Testis (tissue), 3 donors: ENCODE measurements around the gene PIGU. TPM values are rescaled to one million over a fixed set of nuclear protein-coding genes. Genes with fewer than 3 reads are reported as not detected.

ENCODE experiments used
- DNase-seq: peaks from one replicate; pipeline ENCODE4 v3.0.0-alpha.2; 2019
- H3K27ac ChIP-seq, 2 donors: fragments of 200-600 bp; sonication (generic); one replicate each; pipeline ENCODE4 v1.5.1; 2019
- H3K27me3 ChIP-seq: fragments of 200-600 bp; sonication (generic); one replicate; pipeline ENCODE4 v1.5.1; 2019
- H3K36me3 ChIP-seq: fragments of 200-600 bp; sonication (generic); one replicate; pipeline ENCODE4 v1.5.1; 2017; ENCODE audit warnings: low read depth; ENCODE audit errors: missing control alignments
- H3K4me1 ChIP-seq: fragments of 200-600 bp; sonication (generic); one replicate; pipeline ENCODE4 v1.5.1; 2019
- H3K4me3 ChIP-seq, 2 donors: fragments of 200-600 bp; sonication (generic); one replicate each; pipeline ENCODE4 v1.5.1; 2017 to 2019
- H3K9me3 ChIP-seq: fragments of 200-600 bp; sonication (generic); one replicate; pipeline ENCODE4 v1.5.1; 2017
- POLR2A ChIP-seq: fragments of 450-650 bp; IDR thresholded peaks from one replicate; pipeline ENCODE4 v1.6.1; 2017; ENCODE audit warnings: antibody characterized with exemption, mild to moderate bottlenecking, moderate library complexity
- WGBS, 2 donors: methylation state at CpG; one replicate each; pipeline ENCODE4 v1.1.5; 2018; 5-methylcytosine and 5-hydroxymethylcytosine counted together
- intact Hi-C: fragments of 100-400 bp; cut with DNase I; formaldehyde crosslinking; loops from one replicate; pipeline ENCODE4 v1.15.1; 2023; ENCODE audit warnings: low total_unique reads
- polyA plus RNA-seq: library from polyadenylated mRNA; stranded (reverse); fragments of 350-450 nt; fragmentation: Illumina TruSeq; extraction: RNeasy Lipid Tissue Mini Kit (QIAGEN cat#74804); gene quantifications from one replicate; pipeline ENCODE4 v1.2.3, GENCODE V29; 2014; ENCODE audit warnings: low read depth, low replicate concordance; ENCODE audit not compliant: insufficient read depth
- total RNA-seq, 2 donors: library from RNA; depleted of rRNA; stranded (reverse); fragments of >200 nt; gene quantifications; one replicate each; pipeline ENCODE4 v1.2.3, GENCODE V29; 2016
- TF ChIP-seq, protein P1 (sequence below), 3 experiments: fragments of 450-650 bp in 2 of 3; fragments of 200-600 bp in 1 of 3; sonication (generic) in 1 of 3; IDR thresholded peaks; one replicate each; pipeline ENCODE4 v1.5.1; 2016 to 2019; ENCODE audit warnings: antibody characterized with exemption in 3 of 3, mild to moderate bottlenecking in 2 of 3, moderate library complexity in 1 of 3

The PIGU gene
- total and polyA plus RNA-seq, 3 donors from 2014 or later, result 35.0 to 48.9 (median 35.7) TPM

DNA sequence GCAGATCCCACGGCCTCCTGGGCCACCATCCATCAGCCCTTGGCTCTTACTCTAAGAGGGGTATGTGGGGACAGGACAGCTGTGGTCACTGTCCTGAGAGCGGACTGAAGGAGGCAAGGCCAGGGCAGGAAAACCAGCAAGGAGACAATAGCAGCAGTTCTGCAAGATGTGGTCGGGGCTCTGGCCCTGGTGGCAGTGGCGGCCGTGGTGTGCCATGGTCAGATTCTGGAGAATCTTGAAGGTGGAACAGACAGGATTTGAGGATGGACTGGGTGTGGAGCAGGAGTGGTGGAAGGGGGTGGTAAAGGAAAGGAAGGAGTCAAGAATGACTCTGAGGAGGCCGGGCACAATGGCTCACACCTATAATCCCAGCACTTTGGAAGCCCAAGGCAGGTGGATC is 124.3 kb downstream of the PIGU start:
- 90% methylated on average over 6 of the region's 6 CpGs for WGBS, 2 donors
- intact Hi-C loops, result no loop called here

DNA sequence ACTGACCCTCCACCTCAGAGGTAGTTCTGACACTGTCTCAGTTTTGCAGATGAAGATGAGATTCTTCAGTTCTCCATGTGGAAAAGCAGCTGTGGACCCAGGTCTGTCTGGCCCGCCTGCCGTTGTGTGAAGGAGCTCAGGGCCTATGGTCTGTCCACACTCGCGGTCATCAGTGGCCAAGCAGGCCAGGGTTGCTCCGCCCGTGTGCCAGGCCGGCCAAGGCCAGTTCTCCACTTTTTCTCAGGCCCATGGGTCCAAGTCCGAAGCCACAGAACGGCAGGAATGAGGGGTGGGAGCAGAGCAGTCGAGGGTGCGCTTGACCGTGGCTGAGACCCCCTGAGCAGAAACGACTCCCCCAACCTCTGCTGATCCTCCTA is 127.0 kb downstream of the PIGU start:
- no peak overlapping the region for H3K4me3 ChIP-seq
- TF ChIP-seq, protein P1, sequence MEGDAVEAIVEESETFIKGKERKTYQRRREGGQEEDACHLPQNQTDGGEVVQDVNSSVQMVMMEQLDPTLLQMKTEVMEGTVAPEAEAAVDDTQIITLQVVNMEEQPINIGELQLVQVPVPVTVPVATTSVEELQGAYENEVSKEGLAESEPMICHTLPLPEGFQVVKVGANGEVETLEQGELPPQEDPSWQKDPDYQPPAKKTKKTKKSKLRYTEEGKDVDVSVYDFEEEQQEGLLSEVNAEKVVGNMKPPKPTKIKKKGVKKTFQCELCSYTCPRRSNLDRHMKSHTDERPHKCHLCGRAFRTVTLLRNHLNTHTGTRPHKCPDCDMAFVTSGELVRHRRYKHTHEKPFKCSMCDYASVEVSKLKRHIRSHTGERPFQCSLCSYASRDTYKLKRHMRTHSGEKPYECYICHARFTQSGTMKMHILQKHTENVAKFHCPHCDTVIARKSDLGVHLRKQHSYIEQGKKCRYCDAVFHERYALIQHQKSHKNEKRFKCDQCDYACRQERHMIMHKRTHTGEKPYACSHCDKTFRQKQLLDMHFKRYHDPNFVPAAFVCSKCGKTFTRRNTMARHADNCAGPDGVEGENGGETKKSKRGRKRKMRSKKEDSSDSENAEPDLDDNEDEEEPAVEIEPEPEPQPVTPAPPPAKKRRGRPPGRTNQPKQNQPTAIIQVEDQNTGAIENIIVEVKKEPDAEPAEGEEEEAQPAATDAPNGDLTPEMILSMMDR (IDR thresholded peaks at IDR 0.05), result no peak
- TF ChIP-seq POLR2A, result no peak
- peaks cover 4% of the 10 kb centered on the region for H3K4me1 ChIP-seq
- no peaks in the 10 kb centered on the region for H3K36me3 ChIP-seq
- H3K9me3 ChIP-seq, result no peaks in the 10 kb centered on the region
- 87 to 92% methylated on average over 13 of the region's 13 CpGs for WGBS, 2 donors
- no peak overlapping the region for H3K27ac ChIP-seq
- no peak for DNase-seq
- intact Hi-C loops, result no loop called here
- no peaks in the 10 kb centered on the region for H3K27me3 ChIP-seq

More for the DNA sequence above, 124.3 kb downstream of the PIGU start:
- DNase-seq, result no peak
- H3K4me3 ChIP-seq, result no peak overlapping the region
- no peaks in the 10 kb centered on the region for H3K36me3 ChIP-seq
- H3K27me3 ChIP-seq, result no peaks in the 10 kb centered on the region
- TF ChIP-seq, protein P1 (IDR thresholded peaks at IDR 0.05), result no peak
- TF ChIP-seq POLR2A, result no peak
- no peaks in the 10 kb centered on the region for H3K9me3 ChIP-seq
- peaks cover 4% of the 10 kb centered on the region for H3K4me1 ChIP-seq
- H3K27ac ChIP-seq, result no peak overlapping the region

DNA sequence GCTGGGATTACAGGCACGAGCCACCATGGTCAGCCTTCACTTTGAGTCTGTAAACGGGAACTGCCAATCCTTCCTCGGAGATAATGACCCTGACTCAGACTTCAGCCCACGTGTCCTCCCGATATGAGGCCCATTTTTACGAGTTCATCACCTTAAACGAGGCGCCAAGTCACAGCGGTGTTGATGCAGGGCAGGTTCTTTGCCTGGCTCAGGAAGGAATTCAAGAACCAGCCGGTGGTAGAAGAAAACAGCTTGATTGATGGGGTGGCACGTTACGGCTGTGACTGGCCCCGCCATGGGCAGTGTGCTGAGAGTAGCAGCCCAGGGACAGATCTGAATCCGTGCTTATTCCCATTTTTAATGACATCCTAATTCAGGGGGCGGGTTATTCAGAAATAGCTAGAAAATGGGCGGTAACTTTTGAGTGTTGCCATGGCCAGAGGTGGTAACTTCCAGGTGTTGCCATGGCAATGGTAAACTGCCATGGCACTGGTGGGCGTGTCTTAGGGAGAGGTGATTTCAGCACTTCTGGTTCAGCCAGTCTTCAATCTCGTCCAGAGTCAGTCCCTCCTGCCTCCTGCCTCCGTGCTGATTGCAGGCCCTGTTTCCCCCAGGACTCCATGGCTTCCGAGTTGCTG is 127.5 kb downstream of the PIGU start:
- DNase-seq, result no peak
- no peak for TF ChIP-seq POLR2A
- TF ChIP-seq, protein P1 (IDR thresholded peaks at IDR 0.05), result no peak
- H3K36me3 ChIP-seq, result no peaks in the 10 kb centered on the region

DNA sequence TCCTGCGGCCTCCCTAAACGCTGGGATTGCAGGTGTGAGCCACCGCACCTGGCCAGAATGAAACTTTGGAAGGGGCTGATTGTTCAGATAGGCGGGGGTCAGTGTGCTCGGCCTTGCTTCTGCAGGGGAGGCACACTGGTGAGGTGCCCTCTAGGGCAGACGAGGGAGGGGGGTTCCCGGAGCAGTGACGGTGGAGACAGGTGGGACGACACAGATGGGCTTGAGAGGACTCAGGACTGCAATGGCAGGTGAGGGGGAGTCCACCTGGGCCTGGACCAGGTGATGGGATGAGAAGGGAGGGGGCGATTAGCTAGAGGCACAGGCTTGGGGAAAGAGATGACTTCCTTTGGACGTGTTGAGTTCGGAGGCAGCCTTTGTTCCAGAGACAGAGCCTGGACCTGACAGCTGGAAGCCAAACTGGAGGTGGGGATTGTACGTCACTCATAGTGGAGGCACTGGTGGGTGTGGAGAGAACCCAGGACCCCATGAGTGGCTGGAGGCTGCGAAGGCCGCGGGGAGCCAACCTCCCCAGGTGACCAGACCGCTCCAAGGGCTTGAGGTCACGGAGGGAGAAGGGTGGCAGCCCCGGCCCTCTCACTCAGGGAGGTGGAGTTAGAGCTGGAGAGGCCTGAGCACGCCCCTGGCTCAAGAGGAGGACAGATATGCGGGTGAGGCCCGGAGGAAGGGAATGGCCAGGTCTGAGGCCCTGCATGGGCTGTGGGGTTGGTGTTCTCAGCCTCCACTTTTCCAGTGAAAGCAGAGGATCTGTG is 128.9 kb downstream of the PIGU start:
- H3K27ac ChIP-seq, result no peak overlapping the region
- H3K27me3 ChIP-seq, result no peaks in the 10 kb centered on the region
- 91% methylated on average over 17 to 22 of the region's 22 CpGs for WGBS, 2 donors
- TF ChIP-seq, protein P1 (IDR thresholded peaks at IDR 0.05), result no peak
- no peak for TF ChIP-seq POLR2A
- intact Hi-C loops, result no loop called here
- no peaks in the 10 kb centered on the region for H3K9me3 ChIP-seq
- DNase-seq, result no peak
- H3K4me3 ChIP-seq, result no peak overlapping the region
- peaks cover 4% of the 10 kb centered on the region for H3K4me1 ChIP-seq
- no peaks in the 10 kb centered on the region for H3K36me3 ChIP-seq

More for the DNA sequence above, 127.5 kb downstream of the PIGU start:
- Histone ChIP-seq H3K9me3 (no peaks in the 10 kb centered on the region), H3K27me3 (no peaks in the 10 kb centered on the region), H3K4me3 (no peak overlapping the region), H3K4me1 (peaks cover 5% of the 10 kb centered on the region), H3K27ac (no peak overlapping the region)
- 74 to 84% methylated on average over 18 to 20 of the region's 20 CpGs for WGBS, 2 donors
- intact Hi-C loops, result no loop called here
